ENCODE measurements around the gene MYLK. TPM values are rescaled to one million over a fixed set of nuclear protein-coding genes. Genes with fewer than 3 reads are reported as not detected.

MYLK gene
- total RNA-seq, 1 donor from 2014 or later, result 26.6 TPM

DNA sequence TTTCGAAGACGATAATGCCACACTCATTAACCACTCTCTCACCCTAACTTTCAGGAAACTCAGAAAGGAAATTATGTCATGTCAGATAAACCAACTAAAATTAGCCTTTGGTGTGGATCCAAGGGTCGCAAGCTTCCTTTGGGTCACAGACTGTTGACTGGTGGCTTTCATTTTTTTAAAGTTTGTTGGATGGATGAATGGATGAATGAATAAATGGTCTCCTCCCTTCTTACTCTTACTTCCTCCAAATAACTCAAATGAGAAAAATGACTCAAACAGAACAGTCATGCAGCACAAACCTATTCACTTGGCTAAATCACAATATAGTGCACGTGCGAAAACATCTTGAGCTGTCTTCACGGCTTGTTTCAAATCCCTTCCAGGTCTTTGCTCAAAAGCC is 216.3 kb downstream of the MYLK start:
- H3K27ac ChIP-seq (ENCODE audit: low read depth, low read length), result no peak overlapping the region
- H3K4me3 ChIP-seq (ENCODE audit: low read length in 3 of 3), result no peak overlapping the region
- H3K9ac ChIP-seq (ENCODE audit: low read depth in 1 of 3, low read length in 3 of 3), result no peak overlapping the region
- no peaks in the 10 kb centered on the region for H3K9me3 ChIP-seq (ENCODE audit: control insufficient read depth in 3 of 3, low read length in 3 of 3)
- H3K36me3 ChIP-seq (ENCODE audit: control insufficient read depth in 3 of 3, insufficient read depth in 3 of 3, low read length in 3 of 3), result peaks cover 0 to 3% (median 0%) of the 10 kb centered on the region in 3 donors
- peaks cover 0 to 4% (median 0%) of the 10 kb centered on the region in 3 donors for H3K4me1 ChIP-seq (ENCODE audit: control insufficient read depth in 3 of 3, insufficient read depth in 3 of 3, low read length in 3 of 3)
- no peaks in the 10 kb centered on the region for H3K27me3 ChIP-seq (ENCODE audit: control insufficient read depth in 3 of 3, insufficient read depth in 3 of 3, low read length in 3 of 3)

DNA sequence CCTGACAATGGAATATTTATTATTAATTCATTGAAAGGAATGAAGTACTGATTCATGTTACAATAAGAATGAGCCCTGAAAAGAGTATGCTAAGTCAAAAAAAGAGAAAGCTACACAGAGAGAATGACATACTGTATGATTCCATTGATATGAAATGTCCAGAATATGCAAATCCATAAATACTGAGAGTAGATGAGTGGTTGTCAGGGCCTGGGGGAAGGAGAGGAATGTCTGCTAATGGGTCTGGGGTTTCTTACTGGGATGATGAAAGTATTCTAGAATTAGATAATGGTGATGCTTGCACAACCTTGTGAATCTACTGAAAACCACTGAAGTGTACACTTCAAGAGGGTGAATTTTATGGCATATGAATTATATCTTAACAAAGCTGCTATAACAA is 219.4 kb downstream of the MYLK start:
- no peak overlapping the region for H3K9ac ChIP-seq (ENCODE audit: low read depth in 1 of 3, low read length in 3 of 3)
- no peaks in the 10 kb centered on the region for H3K27me3 ChIP-seq (ENCODE audit: control insufficient read depth in 3 of 3, insufficient read depth in 3 of 3, low read length in 3 of 3)
- no peak overlapping the region for H3K27ac ChIP-seq (ENCODE audit: low read depth, low read length)
- peaks cover 16 to 23% (median 18%) of the 10 kb centered on the region in 3 donors for H3K4me1 ChIP-seq (ENCODE audit: control insufficient read depth in 3 of 3, insufficient read depth in 3 of 3, low read length in 3 of 3)
- no peaks in the 10 kb centered on the region for H3K9me3 ChIP-seq (ENCODE audit: control insufficient read depth in 3 of 3, low read length in 3 of 3)
- no peak overlapping the region for H3K4me3 ChIP-seq (ENCODE audit: low read length in 3 of 3)
- H3K36me3 ChIP-seq (ENCODE audit: control insufficient read depth in 3 of 3, insufficient read depth in 3 of 3, low read length in 3 of 3), result peaks cover 0 to 3% (median 0%) of the 10 kb centered on the region in 3 donors

DNA sequence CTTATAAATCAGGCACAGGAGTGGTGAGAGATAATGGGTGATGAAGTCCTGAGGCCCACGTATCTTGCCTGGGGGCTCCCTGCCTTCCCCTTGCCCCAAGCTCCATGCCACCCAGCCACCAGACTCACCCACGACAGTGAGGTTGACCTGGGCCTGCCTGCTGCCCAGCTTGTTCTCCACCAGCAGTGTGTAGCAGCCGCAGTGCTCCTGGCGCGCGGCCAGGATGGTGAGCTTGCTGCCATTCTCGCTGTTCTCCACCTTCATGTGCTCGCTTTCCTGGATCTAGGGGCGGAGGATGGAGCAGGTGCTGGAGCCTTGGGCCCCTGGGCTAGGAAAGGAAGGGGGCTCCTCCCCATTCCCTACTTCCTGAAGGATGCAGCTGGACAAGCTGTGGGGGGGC is 220.2 kb downstream of the MYLK start:
- Histone ChIP-seq H3K27ac (ENCODE audit: low read depth, low read length) (no peak overlapping the region), H3K4me1 (ENCODE audit: control insufficient read depth in 3 of 3, insufficient read depth in 3 of 3, low read length in 3 of 3) (peaks cover 20 to 29% (median 25%) of the 10 kb centered on the region in 3 donors), H3K9ac (ENCODE audit: low read depth in 1 of 3, low read length in 3 of 3) (no peak overlapping the region), H3K36me3 (ENCODE audit: control insufficient read depth in 3 of 3, insufficient read depth in 3 of 3, low read length in 3 of 3) (peaks cover 0 to 3% (median 0%) of the 10 kb centered on the region in 3 donors), H3K27me3 (ENCODE audit: control insufficient read depth in 3 of 3, insufficient read depth in 3 of 3, low read length in 3 of 3) (no peaks in the 10 kb centered on the region), H3K9me3 (ENCODE audit: control insufficient read depth in 3 of 3, low read length in 3 of 3) (no peaks in the 10 kb centered on the region), H3K4me3 (ENCODE audit: low read length in 3 of 3) (no peak overlapping the region)

DNA sequence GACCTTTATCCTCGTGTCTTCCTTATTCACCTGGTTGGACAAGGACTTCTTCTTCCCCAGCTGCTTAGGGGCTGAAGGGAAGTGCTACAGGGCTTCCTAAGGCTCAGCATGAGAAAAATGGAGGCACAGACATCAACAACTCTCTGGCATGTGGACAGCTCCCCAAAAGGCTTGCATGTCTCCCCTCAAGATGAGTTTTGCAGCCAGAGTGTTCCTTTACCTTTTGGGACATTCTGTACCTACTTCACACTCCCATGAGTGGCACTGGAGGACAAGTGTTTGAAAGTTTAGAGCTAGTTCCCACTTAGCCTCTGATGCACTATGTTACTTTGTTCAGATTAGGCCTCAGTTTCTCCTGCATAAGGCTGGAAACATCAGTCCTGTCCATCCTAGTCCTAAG is 222.2 kb downstream of the MYLK start:
- Histone ChIP-seq H3K9ac (ENCODE audit: low read depth in 1 of 3, low read length in 3 of 3) (no peak overlapping the region), H3K27ac (ENCODE audit: low read depth, low read length) (peak overlapping the region; percentile 57), H3K27me3 (ENCODE audit: control insufficient read depth in 3 of 3, insufficient read depth in 3 of 3, low read length in 3 of 3) (no peaks in the 10 kb centered on the region), H3K4me3 (ENCODE audit: low read length in 3 of 3) (no peak overlapping the region), H3K9me3 (ENCODE audit: control insufficient read depth in 3 of 3, low read length in 3 of 3) (no peaks in the 10 kb centered on the region), H3K36me3 (ENCODE audit: control insufficient read depth in 3 of 3, insufficient read depth in 3 of 3, low read length in 3 of 3) (peaks cover 0 to 3% (median 2%) of the 10 kb centered on the region in 3 donors), H3K4me1 (ENCODE audit: control insufficient read depth in 3 of 3, insufficient read depth in 3 of 3, low read length in 3 of 3) (peaks cover 32 to 49% (median 39%) of the 10 kb centered on the region in 3 donors)

DNA sequence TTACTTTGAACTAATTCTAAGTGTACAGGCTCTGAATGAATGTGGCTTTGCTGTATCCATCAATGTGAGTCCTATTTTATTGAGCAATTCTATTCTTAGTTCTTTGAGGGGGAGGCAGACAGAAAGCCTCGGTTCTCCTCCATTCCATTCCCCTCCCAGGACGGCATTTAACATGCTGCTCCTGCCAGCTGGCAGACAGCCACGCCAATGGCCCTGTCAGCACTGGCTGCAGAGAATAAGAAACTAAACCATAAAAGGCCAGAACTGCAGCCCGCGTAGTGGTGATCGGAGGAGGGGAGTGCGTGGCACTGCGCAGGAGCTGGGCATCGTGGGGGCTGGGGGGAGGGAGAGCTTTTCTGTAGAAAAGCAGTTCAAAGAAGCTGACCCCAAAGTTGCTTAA is 223.2 kb downstream of the MYLK start:
- H3K9me3 ChIP-seq (ENCODE audit: control insufficient read depth in 3 of 3, low read length in 3 of 3), result no peaks in the 10 kb centered on the region
- peak overlapping the region; percentile 57 for H3K27ac ChIP-seq (ENCODE audit: low read depth, low read length)
- H3K36me3 ChIP-seq (ENCODE audit: control insufficient read depth in 3 of 3, insufficient read depth in 3 of 3, low read length in 3 of 3), result peaks cover 0 to 4% (median 0%) of the 10 kb centered on the region in 3 donors
- H3K9ac ChIP-seq (ENCODE audit: low read depth in 1 of 3, low read length in 3 of 3), result peak overlapping the region in 2 of 3 donors; percentile 3 to 40
- H3K4me1 ChIP-seq (ENCODE audit: control insufficient read depth in 3 of 3, insufficient read depth in 3 of 3, low read length in 3 of 3), result peaks cover 34 to 50% (median 41%) of the 10 kb centered on the region in 3 donors
- peak overlapping the region in 1 of 3 donors; percentile 46 for H3K4me3 ChIP-seq (ENCODE audit: low read length in 3 of 3)
- H3K27me3 ChIP-seq (ENCODE audit: control insufficient read depth in 3 of 3, insufficient read depth in 3 of 3, low read length in 3 of 3), result no peaks in the 10 kb centered on the region

DNA sequence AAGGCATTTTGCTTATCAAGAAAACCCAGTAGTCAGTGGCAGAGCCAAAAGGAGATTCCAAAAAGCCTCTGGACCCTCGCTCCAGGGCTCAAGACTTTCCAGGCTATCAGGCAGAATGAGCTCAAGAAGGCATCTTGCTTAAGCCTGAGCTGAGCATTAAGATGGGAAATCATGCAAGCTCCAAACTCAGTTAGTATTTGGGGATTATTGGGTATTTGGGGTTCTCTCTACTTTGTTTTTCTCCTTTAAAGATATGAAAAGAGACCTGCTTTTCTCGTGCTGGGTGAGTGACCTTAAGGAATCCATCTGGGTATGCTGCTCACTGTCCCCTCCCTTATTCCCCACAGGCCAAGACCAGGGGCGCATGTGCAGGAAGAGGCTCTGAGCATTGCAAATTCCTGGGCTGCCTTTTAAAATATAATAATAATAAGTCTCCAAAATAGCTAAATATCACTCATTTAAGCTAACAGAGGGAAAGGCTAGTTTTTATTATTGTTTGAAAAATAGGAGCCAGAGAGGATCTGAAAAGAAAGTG is 223.9 kb downstream of the MYLK start:
- Histone ChIP-seq H3K4me1 (ENCODE audit: control insufficient read depth in 3 of 3, insufficient read depth in 3 of 3, low read length in 3 of 3) (peaks cover 34 to 53% (median 41%) of the 10 kb centered on the region in 3 donors), H3K4me3 (ENCODE audit: low read length in 3 of 3) (peak overlapping the region in 1 of 3 donors; percentile 46), H3K9me3 (ENCODE audit: control insufficient read depth in 3 of 3, low read length in 3 of 3) (no peaks in the 10 kb centered on the region), H3K9ac (ENCODE audit: low read depth in 1 of 3, low read length in 3 of 3) (no peak overlapping the region), H3K27ac (ENCODE audit: low read depth, low read length) (no peak overlapping the region), H3K27me3 (ENCODE audit: control insufficient read depth in 3 of 3, insufficient read depth in 3 of 3, low read length in 3 of 3) (no peaks in the 10 kb centered on the region), H3K36me3 (ENCODE audit: control insufficient read depth in 3 of 3, insufficient read depth in 3 of 3, low read length in 3 of 3) (peaks cover 0 to 4% (median 0%) of the 10 kb centered on the region in 3 donors)

DNA sequence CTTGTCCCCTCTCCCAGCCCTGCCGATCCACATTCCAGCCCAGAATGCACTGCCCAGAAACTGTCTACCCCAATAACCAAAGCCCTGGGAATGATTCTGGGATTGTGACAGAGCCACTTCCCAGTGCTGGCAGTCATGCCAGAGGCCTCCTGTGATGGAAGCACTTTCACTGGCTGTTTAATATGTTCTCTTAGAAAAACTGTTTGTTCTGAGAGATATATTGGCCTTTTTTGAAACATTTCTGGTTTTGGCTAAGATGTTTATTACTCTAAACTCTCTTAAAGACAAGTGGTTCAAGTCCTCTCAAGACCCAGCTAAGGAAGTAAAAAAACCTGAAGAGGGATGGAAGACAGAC is 225.3 kb downstream of the MYLK start:
- Histone ChIP-seq H3K4me1 (ENCODE audit: control insufficient read depth in 3 of 3, insufficient read depth in 3 of 3, low read length in 3 of 3) (peaks cover 35 to 56% (median 44%) of the 10 kb centered on the region in 3 donors), H3K27me3 (ENCODE audit: control insufficient read depth in 3 of 3, insufficient read depth in 3 of 3, low read length in 3 of 3) (no peaks in the 10 kb centered on the region), H3K27ac (ENCODE audit: low read depth, low read length) (no peak overlapping the region)

DNA sequence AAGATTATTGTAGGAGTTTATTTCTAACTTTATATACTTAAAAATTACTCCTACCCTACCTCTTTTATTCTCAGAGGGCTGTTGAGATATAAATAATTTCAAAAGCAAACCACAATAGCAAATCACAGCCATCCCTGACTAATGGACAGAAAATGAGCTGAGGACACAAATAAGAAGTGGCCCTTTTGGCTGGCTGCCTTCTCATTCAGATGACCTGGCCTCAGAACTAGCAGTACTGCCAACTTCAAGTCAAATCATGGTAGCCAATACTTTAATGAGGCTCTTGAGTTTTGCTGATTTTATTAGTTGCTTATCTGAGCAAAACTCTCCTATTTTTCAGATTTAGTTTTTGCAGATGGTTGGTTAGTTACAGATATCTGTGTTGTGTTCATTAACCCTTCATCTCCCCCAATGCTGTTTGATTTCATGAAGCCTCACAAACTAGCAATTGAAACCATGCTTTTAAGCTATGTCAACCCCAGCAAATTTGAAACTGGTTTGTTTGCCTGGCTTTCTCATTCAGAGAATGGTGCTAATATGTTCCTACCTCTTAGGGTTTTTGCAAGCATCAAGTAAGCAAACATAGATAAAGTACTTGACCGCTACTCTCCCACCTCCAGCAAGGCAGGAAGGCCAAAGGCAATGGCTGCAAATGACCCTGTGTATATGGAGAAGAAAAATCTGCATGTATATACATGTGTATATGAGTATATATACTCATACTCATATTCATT is 225.8 kb downstream of the MYLK start:
- Histone ChIP-seq H3K9ac (ENCODE audit: low read depth in 1 of 3, low read length in 3 of 3) (no peak overlapping the region), H3K4me1 (ENCODE audit: control insufficient read depth in 3 of 3, insufficient read depth in 3 of 3, low read length in 3 of 3) (peaks cover 40 to 61% (median 49%) of the 10 kb centered on the region in 3 donors), H3K9me3 (ENCODE audit: control insufficient read depth in 3 of 3, low read length in 3 of 3) (no peaks in the 10 kb centered on the region), H3K27me3 (ENCODE audit: control insufficient read depth in 3 of 3, insufficient read depth in 3 of 3, low read length in 3 of 3) (no peaks in the 10 kb centered on the region), H3K27ac (ENCODE audit: low read depth, low read length) (peak overlapping the region; percentile 25), H3K36me3 (ENCODE audit: control insufficient read depth in 3 of 3, insufficient read depth in 3 of 3, low read length in 3 of 3) (peaks cover 0 to 4% (median 0%) of the 10 kb centered on the region in 3 donors), H3K4me3 (ENCODE audit: low read length in 3 of 3) (no peak overlapping the region)

More for the DNA sequence above, 225.3 kb downstream of the MYLK start:
- peaks cover 0 to 4% (median 0%) of the 10 kb centered on the region in 3 donors for H3K36me3 ChIP-seq (ENCODE audit: control insufficient read depth in 3 of 3, insufficient read depth in 3 of 3, low read length in 3 of 3)
- H3K4me3 ChIP-seq (ENCODE audit: low read length in 3 of 3), result no peak overlapping the region
- H3K9ac ChIP-seq (ENCODE audit: low read depth in 1 of 3, low read length in 3 of 3), result no peak overlapping the region
- H3K9me3 ChIP-seq (ENCODE audit: control insufficient read depth in 3 of 3, low read length in 3 of 3), result no peaks in the 10 kb centered on the region

DNA sequence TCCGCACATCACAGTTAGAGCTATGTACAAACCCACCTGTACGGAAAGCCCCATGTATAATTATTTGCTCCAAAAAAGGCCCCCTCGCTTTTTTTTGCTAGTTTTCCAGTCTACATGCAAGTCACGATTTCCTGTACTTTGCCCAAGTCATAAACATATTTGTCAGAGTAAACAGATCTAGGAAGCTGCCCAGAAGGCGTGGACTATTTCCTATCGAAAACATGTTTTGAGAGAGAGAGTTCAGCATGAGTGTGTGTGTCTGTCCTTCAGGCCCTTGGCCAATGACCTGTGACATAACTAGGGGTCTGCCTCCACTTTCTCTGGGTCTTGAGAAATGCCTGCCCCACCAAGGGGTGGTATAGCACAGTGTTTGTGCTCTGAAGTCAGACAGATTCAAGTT is 226.6 kb downstream of the MYLK start:
- peaks cover 0 to 4% (median 0%) of the 10 kb centered on the region in 3 donors for H3K36me3 ChIP-seq (ENCODE audit: control insufficient read depth in 3 of 3, insufficient read depth in 3 of 3, low read length in 3 of 3)
- H3K27ac ChIP-seq (ENCODE audit: low read depth, low read length), result peak overlapping the region; percentile 25
- H3K9me3 ChIP-seq (ENCODE audit: control insufficient read depth in 3 of 3, low read length in 3 of 3), result no peaks in the 10 kb centered on the region
- H3K4me3 ChIP-seq (ENCODE audit: low read length in 3 of 3), result no peak overlapping the region
- peaks cover 47 to 68% (median 56%) of the 10 kb centered on the region in 3 donors for H3K4me1 ChIP-seq (ENCODE audit: control insufficient read depth in 3 of 3, insufficient read depth in 3 of 3, low read length in 3 of 3)
- no peak overlapping the region for H3K9ac ChIP-seq (ENCODE audit: low read depth in 1 of 3, low read length in 3 of 3)
- H3K27me3 ChIP-seq (ENCODE audit: control insufficient read depth in 3 of 3, insufficient read depth in 3 of 3, low read length in 3 of 3), result no peaks in the 10 kb centered on the region

DNA sequence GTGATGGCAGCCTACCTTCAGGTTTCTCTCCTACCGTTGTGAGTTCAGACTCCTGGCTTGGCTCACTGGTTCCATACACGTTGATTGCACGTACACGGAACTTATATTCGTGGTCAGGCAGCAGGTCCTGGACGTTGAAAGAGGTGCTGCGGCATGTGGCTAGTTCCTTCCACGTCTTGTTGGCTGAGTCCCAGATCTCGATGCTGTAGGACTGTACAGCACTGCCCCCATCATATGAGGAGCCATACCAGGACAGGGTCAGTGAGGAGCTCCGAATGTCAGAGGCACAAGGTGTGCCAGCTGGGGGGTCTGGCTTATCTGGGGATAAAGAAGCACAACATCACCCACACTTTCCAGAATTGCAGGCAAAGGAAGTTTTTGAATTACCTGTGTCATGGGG is 227.0 kb downstream of the MYLK start:
- H3K4me3 ChIP-seq (ENCODE audit: low read length in 3 of 3), result no peak overlapping the region
- H3K9ac ChIP-seq (ENCODE audit: low read depth in 1 of 3, low read length in 3 of 3), result no peak overlapping the region
- peaks cover 50 to 69% (median 58%) of the 10 kb centered on the region in 3 donors for H3K4me1 ChIP-seq (ENCODE audit: control insufficient read depth in 3 of 3, insufficient read depth in 3 of 3, low read length in 3 of 3)
- H3K27me3 ChIP-seq (ENCODE audit: control insufficient read depth in 3 of 3, insufficient read depth in 3 of 3, low read length in 3 of 3), result no peaks in the 10 kb centered on the region
- no peak overlapping the region for H3K27ac ChIP-seq (ENCODE audit: low read depth, low read length)
- no peaks in the 10 kb centered on the region for H3K9me3 ChIP-seq (ENCODE audit: control insufficient read depth in 3 of 3, low read length in 3 of 3)
- peaks cover 0 to 4% (median 0%) of the 10 kb centered on the region in 3 donors for H3K36me3 ChIP-seq (ENCODE audit: control insufficient read depth in 3 of 3, insufficient read depth in 3 of 3, low read length in 3 of 3)

Data from skeletal muscle tissue (tissue), 4 donors.